Esophagus muscularis mucosa (tissue), 3 donors: ENCODE results near the gene LGALS4.

ENCODE experiments used
- CTCF ChIP-seq, 3 experiments: fragments of 200-600 bp in 2 of 3; fragments of 450-650 bp in 1 of 3; sonication (generic) in 2 of 3; IDR thresholded peaks; one replicate each; pipeline ENCODE4 v1.5.1; 2017 to 2019; ENCODE audit warnings: antibody characterized with exemption in 3 of 3, mild to moderate bottlenecking in 2 of 3, moderate library complexity in 1 of 3
- POLR2AphosphoS5 ChIP-seq, 2 donors: sonication (generic); formaldehyde crosslinking; IDR thresholded peaks; one replicate each; pipeline ENCODE4 v1.6.1; 2017; ENCODE audit warnings: antibody characterized with exemption in 2 of 2

- TF ChIP-seq CTCF (IDR thresholded peaks at IDR 0.05) = peak; percentile 62 to 89 (median 85)
- TF ChIP-seq POLR2AphosphoS5 (IDR thresholded peaks at IDR 0.05) = peak; percentile 76 to 92
These were observed 43.0 kb downstream of the LGALS4 start for GRCh38 chr19:38769635-38770211.
